ENCODE data around the gene IPO8.

The IPO8 gene

GRCh38 chr12:30695199-30696102 is at the start of gene IPO8:
Gene IPO8, minus strand, starts transcription at chr12:30695869. Its CDS starts 222 bp downstream, at chr12:30695647.
- DNase-seq, result peak; percentile 90 to 94

- no peak for DNase-seq
Measured at GRCh38 chr12:30744321-30744720, 48.7 kb upstream of the IPO8 start.

GRCh38 chr12:30740274-30740673 is 44.6 kb upstream of the IPO8 start:
- DNase-seq, result no peak

GRCh38 chr12:30739020-30739419 is 43.4 kb upstream of the IPO8 start:
- no peak for DNase-seq

GRCh38 chr12:30732954-30733637 is 37.4 kb upstream of the IPO8 start:
- DNase-seq, result no peak

- DNase-seq, result no peak
Measured at GRCh38 chr12:30730011-30730410, 34.3 kb upstream of the IPO8 start.

- DNase-seq, result no peak
Measured at GRCh38 chr12:30729547-30729946, 33.9 kb upstream of the IPO8 start.

GRCh38 chr12:30726647-30727046 is 31.0 kb upstream of the IPO8 start:
- no peak for DNase-seq

- no peak for DNase-seq
Measured at GRCh38 chr12:30725739-30726138, 30.1 kb upstream of the IPO8 start.

GRCh38 chr12:30719060-30719459 is 23.4 kb upstream of the IPO8 start:
- no peak for DNase-seq

- no peak for DNase-seq
Measured at GRCh38 chr12:30707613-30708342, 12.1 kb upstream of the IPO8 start.

- DNase-seq, result no peak
Measured at GRCh38 chr12:30706476-30706875, 10.8 kb upstream of the IPO8 start.

- DNase-seq, result no peak
Measured at GRCh38 chr12:30701056-30701455, 5.4 kb upstream of the IPO8 start.

GRCh38 chr12:30700216-30700900 is 4.7 kb upstream of the IPO8 start:
- DNase-seq, result no peak

- DNase-seq, result no peak
Measured at GRCh38 chr12:30698346-30698745, 2.7 kb upstream of the IPO8 start.

GRCh38 chr12:30696943-30697342 is 1.3 kb upstream of the IPO8 start:
- no peak for DNase-seq

GRCh38 chr12:30696486-30696885 is 817 bp upstream of the IPO8 start:
- DNase-seq, result no peak

- no peak for DNase-seq
Measured at GRCh38 chr12:30696103-30696408, 387 bp upstream of the IPO8 start.

GRCh38 chr12:30694412-30695198 is 1.1 kb downstream of the IPO8 start:
- DNase-seq, result peak in 1 of 2 experiments; percentile 54

GRCh38 chr12:30692470-30692869 is 3.2 kb downstream of the IPO8 start:
- DNase-seq, result no peak

- DNase-seq, result no peak
Measured at GRCh38 chr12:30691122-30691879, 4.4 kb downstream of the IPO8 start.
